SHP77 treated with DMSO at 0.1 percent for 48 hours (cell line): ENCODE data around the gene SYT2.
"Not testable (repeated sequence)": the region's sequence is repeated elsewhere in the genome, so short reads cannot be mapped to it uniquely, and the experiment has no call there.

Experiments used
- DNase-seq: peaks from one replicate; lab custom pipeline; 2025; lab: John Stamatoyannopoulos, UW

SYT2 gene

DNA sequence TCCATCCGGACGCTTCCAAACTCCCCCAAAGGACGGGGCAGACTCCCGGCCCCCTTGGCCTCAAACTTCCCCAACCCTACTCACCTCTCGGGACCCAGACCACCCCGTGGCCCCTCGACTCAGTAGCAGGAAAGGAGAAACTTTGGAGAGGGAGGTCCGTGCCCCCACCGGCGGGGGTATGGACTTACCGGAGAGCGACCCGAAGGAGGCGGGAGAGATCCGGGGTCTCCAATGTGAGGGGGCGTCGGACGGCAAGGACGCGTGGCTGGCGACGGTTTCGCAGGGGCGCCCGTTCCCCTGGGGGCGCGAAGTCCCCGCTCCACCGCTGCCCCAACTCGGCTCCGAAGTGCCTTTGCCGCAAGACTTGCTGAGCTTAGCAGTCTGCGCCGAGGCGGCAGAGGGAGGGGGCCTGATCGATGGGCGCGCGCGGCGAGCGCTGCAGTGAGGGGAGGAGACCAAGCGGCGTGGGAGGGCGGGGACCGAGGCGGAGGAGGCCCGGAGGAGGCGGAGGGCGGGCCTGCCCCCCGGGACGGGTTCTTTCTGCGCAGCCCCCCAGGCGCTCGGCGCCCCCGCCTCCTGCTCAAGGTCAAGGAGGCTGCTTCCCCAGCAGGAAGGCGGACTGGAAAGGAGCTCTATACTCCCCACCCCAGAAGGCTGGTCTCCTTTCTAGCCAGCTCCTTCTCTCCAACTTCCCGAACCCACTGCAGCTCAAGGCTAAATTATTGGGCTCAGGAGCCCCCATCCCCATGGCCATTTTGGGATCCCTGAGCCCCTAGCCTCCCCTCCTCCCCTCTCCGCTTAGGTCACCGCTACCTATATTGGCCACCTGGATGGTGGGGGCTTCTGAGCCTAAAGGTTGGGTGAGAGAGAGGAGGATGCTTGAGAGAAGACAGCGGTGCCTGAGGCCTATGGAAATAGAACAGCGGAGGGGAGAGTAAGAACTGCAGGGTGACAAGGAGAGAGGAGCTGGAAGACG is at the start of gene SYT2:
SYT2 (minus strand) TSS at position 385 of the 976 bp plus-strand sequence. CDS start 104,682 bp downstream, outside the sequence.
- no peak for DNase-seq

DNA sequence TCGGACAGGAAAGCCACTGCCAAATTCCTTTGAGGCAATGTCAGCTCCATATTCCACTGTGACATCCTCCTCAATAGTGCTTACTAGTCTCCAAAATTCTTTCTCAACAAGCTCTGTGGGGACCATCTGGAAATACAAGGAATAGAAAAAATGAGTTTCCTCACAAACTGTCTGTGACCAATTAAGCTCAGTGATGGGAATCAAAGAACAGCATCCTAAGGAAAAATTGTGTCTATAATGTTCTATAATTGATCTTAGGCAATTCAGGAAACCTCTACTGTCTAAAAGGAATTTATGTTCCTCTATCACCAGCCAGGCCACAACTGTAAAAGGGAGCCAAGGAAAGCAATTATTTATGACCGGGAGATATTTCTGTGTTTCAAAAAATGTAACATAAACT is 46.1 kb upstream of the SYT2 start:
- no peak for DNase-seq

DNA sequence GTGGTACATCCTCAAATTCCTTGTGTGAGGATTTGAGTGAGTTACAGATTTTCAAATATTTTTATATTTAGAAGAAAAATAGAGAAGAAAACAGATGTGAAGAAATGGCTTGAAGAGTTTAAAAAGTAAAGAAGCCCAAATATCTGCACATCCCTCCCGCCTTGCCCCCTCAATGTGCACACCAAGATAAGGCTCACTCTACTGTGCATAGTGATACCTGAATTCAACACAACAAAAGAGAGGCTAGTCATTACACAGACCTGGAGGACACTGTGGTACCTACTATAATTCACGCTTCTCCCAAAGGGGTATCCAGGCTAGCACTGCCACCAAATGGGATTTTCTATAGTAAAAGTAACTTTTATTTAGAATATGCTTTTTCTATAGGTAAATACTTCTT is 44.0 kb upstream of the SYT2 start:
- DNase-seq = no peak

DNA sequence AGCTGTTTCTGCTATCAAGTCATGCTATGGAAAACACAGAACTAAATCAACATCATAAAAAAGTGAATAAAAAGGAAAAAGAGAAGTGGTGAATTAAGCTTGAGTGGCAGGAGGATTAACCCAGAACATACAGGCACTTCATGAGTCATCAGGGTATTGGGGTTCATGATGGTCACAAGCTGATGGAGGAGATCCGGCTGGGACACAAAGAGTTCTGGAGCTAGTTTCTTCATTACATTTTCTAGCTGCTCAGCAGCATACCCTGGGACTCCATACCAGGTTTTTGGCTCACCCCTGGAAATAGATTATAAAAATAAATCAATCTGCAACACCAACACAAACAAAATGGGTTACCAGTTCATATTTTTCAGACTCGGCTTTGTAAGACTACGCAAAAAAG is 42.5 kb upstream of the SYT2 start:
- no peak for DNase-seq

DNA sequence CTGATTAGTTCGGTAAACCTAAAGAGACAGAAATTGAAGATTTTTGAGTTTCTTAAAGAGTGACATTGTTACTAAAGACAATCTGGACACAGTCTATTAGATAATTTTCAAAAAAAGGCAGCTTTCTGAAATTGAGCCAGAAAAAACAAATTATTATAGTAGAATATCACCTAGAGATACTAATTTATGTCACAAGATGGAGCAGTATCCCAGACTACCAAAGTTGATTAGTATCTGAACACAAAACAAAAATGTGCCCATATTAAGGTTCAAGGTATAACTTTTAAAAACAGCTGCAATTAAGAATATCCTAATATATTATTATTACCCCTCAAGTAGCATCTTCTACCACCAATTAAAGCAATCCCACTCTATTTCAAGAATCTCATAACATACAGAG is 40.5 kb upstream of the SYT2 start:
- DNase-seq = no peak

DNA sequence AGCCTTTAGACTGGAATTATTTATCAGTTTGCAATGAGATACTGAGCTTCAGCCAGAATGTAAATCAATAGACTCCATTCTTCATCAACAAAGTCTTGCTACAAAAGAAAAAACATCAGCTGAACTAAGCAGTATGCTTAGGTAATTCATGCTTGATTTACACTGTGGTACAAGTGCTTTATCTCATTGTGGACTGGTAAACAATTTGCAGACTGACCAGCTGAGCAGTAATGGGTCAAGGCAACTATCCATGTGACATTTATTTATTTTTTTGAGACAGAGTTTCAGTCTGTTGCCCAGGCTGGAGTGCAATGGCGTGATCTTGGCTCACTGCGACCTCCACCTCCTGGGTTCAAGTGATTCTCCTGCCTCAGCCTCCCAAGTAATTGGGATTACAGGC is 39.8 kb upstream of the SYT2 start:
- no peak for DNase-seq

DNA sequence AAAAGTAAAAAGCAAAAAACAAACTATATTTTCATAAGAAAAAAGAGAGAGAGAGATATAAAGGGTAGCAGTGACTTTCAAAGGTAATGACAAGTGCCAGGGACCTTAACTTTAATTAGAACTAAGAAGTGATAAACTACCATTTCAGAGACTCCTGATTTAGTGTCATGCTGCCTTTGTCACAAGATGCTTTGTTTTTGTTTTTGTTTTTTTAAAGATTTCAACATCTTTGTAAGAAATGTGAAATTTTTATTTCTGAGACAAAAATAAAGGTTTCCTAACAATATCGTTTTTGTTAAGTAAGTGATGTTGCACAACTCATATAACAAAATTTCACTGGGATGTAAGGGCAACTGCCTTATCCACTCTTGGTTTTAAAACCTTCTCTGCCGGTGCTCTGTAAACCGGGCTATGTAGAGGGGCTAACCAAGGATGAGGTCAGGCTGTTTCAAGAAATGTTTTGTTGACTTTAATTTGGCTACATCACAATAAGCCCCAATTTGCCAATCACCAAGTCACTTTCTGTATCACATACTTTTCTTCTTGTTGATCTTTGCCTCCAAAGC is 35.2 kb upstream of the SYT2 start:
- DNase-seq = no peak

DNA sequence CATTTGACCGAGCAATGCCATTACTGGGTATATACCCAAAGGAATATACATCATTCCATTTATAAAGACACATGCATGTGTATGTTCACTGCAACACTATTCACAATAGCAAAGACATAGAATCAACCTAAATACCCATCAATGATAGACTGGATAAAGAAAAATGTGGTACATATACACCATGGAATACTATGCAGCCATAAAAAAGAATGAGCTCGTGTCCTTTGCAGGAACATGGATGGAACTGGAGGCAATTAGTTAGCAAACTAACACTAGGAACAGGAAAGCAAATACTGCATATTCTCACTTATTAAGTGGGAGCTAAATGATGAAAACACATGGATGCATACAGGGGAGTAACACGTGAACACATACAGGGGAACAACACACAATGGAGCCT is 34.5 kb upstream of the SYT2 start:
- DNase-seq = not testable (repeated sequence)

DNA sequence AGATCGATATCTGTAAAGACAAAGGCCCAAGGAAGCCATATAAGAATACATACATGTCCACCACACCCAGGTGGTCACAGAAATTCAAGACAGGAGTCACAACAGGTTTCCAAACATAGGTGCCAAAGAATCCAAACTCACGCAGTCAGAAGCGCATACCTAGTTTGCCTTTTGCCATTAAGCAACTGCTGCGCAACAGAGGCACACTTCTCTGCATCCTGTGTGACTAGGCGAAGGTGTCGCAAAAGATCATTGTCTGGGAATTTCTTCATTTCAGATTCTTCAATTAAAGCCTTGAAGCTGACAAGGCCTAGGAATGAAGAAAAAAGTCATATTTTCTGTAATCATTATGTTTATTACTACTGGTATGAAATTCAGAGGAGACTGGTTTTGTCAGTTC is 32.2 kb upstream of the SYT2 start:
- DNase-seq = no peak

DNA sequence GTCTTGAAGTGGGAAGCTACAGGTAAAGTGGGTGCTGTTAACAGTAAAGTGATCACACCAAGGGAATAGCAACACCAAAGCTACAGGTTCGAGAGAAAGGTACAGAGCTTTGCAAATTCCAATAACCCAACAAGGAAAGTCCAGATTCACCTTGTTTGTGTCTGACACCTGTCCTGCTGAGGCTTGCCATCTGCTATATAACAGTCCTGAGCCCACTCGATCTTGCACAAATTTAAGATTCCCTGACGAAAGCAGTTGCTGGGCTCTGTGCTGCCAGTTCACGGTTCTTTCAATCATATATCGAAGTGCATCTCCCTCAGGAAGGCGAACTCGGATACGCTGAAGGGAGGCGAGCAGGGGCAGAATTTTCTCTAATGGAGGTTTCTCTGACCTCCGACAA is 23.0 kb upstream of the SYT2 start:
- no peak for DNase-seq

DNA sequence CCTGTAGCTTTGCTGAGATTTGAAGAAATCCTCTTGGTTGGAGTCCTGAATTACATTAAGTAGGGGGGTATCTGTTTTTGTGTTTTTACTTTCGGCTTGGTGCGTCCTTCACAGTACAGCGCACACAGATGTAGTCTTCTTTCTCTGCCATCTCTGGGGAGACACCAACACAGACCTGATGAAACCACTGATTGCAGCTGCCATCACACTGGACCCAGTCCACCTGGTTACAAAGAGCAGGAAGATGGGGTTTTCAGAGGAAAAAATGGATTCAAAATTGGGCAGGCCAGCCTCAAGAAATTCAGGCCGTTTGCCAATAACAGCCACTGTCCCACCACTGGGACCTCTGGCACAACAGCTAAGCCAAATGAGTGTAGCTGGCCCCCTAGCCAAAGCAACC is 18.7 kb upstream of the SYT2 start:
- no peak for DNase-seq

DNA sequence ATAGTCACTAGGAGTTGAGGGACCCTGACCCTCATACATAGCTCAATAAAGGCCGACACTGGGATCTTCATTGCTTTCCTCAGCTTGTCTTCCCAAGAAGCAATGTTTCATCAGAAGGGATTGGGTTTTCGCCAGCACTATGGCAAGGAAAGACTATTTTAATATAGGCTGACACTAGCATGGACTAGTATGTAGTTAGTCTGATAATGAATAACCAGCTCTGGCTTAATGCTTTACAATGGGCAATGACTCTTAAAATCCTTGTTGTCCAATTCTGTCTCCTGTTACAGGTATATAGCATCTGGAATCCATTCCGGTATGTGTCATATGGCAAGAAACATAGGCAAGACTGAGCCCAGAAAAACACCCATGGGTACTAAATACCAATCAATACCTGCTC is 15.3 kb upstream of the SYT2 start:
- no peak for DNase-seq

DNA sequence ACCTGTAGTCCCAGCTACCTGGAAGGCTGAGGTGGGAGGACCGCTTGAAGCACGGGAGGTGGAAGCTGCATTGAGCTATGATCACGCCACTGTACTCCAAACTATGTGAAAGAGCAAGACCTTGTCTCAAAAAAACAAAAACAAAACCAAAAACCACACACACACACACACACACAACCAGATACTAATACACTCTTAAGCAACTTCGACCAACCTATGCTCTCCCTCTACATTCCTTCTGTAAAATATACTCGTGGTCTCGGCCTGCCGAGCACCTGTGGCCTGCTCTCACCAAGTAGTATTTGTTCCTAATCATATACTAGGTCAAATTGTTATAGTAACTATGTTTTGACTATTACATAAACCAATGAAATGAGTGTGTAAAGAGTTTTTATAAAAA is 13.5 kb upstream of the SYT2 start:
- DNase-seq = no peak

DNA sequence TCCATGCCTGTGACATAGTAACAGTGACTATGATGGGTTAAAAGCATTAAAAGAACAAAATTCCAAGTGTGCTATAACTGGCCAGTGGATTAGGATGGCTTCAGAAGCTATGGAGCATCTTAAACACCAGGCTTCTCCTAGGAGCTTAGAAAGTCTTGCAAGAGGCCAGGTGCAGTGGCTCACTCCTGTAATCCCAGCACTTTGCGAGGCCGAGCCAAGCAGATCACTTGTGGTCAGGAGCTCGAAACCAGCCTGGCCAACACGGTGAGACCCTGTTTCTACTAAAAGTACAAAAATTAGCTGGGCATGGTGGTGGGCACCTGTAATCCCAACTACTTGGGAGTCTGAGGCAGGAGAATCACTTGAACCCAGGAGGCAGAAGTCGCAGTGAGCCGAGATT is 12.8 kb upstream of the SYT2 start:
- DNase-seq = not testable (repeated sequence)

DNA sequence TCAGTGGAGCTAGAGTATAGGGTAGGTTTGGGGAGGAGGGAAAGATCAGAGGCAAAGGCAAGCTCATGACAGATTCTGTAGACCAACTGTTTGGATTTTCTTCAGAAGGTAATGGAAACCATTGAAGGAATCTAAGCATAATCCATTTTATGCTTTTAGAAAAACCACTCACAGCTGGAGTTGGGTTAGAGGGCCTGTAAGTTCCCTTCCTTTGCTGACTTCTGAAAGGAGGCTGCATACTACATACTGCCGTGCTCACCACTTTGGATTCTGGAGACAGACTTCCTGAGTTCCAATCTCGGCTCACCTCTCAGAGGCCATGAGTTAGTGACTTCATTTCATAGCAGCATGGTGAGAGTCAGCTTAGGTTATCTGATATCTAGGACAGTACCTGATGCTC is 6.4 kb upstream of the SYT2 start:
- DNase-seq = no peak

DNA sequence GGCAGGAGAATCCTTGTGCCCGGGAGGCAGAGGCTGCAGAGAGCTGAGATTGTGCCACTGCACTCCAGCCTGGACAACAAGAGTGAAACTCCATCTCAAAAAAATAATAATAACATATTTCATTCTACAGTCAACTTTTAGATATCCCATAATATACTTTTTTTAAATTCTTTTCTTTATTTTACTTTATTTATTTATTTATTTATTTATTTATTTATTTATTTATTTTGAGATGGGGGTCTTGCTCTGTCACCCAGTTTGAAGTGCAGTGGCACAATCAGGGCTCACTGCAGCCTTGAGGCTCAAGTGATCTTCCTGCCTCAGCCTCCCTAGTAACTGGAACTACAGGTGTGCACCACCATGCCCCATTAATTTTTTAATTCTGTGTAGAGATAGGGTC is 3.9 kb upstream of the SYT2 start:
- not testable (repeated sequence) for DNase-seq

DNA sequence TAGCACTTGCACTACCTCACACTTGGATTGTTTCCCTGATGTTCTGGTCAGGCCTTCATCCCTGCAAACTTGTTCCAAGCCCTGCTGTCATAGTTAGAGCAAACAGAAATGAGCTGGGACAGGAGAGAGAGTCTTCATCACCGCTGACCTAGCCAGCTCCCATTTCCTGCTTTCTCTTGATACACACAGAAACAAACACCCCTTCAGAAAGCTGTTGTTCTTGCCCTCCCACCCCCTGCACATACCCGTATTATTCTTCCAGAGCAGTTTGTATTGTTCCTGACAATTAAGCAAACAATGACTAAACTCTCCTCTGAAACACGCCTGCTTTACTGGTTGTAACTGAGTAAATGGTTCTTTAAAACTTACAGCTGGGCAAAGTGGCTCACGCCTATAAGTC is 2.9 kb upstream of the SYT2 start:
- no peak for DNase-seq

DNA sequence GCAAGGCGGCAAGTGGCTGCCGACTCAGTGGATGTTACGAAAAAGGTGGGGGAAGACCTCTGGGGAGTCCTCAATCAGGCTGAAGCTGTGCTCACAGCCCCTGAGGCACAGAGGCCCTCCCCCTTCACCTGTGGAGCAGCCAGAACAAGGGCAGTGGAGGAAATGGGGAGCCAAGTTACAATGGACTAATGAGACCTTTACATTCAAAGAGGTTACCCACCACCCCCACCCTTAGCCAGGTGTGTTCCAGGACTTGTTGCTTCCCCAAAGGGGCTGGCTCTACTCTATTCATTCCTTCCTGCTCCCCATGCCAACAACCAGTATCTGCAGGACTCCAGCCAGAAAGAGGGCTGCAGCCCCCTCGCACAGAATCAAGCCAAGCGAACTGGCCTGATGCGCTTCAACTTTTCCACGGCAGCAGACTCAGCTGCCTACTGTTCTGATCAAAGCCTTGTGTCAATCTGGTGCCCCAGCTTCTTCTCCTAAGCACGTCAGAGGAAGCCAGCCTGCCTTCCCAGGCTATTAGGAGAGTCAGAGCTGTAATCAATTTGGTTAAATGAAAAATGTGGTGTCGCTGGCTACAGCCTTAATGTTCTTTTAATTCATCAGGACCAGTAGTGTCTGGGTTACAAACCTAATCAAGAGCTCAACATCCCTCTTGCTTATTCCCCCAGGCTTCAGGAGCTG is 1.8 kb upstream of the SYT2 start:
- no peak for DNase-seq

DNA sequence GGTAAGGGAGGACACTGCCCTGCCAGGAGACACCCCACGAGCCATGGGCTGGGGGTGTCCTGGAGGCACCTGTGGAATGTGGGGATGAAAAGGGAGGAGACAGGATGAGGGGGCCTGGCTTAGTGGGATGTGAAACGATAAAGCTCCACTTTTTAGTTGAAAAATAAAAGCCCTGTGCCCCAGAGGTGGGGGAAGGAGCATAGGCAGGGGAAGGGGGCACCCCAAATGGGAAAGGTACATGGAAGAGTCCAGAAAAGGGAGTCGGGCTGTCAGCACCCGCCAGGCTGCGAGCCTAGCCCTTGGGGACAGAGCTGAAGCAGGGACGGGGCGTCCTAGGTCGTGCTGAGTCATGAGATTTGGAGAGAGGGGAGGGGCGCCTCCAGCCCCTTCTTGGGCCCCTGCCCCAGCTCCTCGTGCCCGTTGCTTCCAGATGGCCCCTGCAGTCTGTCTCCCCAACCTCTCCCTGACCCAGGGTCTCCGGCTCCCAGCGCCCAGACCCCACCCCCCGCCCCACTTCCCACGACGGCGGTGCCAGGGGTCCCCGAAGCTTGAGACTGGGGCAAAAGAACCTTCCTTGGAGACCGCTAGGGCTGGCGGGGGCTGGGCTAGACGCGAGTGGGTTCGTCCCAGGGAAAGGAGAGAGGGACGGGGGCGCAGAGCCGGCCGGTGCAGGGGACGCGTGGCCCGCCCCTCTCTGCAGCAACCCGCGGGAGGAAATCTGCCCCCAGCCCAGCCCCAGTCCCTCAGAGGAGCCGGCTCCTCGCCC is 795 bp downstream of the SYT2 start:
- DNase-seq = no peak

DNA sequence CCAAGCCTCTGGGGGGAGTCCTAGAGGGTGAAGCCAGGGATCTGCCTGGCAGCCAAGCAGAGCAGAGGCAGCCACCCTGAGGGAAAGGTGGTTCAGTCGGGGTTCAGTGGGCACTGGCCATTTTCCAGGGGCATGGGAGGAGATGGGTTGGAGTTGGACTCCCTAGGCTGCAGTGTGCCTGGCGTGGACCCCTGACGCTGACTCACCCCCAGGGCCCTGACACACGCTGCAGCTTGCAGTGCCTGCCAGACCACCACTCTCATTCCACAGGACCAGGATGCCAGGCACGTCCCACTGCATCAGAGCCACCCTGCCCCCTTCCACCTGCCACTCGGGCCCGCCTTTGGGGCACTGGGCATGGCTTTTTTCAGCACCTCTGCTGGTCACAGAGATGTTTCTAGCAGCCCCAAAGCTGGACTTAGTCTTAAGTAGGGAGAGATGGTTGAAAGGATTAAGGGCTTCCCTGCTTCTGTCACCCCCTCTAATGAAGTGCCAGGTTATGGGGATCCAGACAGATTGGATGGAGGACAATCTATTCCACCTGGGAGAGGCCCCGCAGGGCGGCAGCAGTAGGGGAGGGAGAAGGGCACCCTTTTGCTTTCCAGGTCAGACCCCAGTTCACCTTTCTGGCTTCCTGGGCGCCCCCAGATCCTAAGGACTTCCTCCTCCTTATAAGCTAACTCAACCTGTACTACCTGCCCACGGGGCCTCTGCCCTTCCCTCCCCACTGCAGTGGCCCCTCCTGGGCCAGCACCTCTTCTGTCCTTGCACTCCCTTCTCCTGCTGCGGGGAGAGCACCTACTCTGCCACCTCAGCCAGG is 1.6 kb downstream of the SYT2 start:
- DNase-seq = no peak

DNA sequence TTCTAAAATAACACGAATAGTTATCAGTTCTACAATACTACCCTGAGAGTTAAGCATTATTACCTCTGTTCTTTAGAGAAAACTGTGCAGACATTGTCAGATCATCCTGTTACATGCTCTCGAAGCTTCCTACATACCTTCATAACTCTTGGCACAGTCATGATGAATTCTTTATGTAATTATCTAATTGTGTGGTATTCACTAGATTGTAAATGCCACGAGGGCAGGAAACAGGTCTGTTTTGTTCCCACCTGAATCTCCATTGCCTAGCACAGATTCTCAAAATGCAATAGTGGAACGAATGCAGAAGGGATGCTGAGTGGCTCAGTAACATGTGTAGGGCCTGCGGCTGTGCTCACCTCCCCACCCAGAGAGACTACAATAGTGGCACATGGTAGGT is 3.4 kb downstream of the SYT2 start:
- no peak for DNase-seq
